Thyroid gland (tissue), 4 donors: Measurements from ENCODE around the gene OR2AT4.

Experiments used
- POLR2A ChIP-seq, 2 donors: fragments of 450-650 bp; IDR thresholded peaks; one replicate each; pipeline ENCODE4 v1.6.1; 2017; ENCODE audit warnings: antibody characterized with exemption in 2 of 2, mild to moderate bottlenecking in 2 of 2, moderate library complexity in 1 of 2
- TF ChIP-seq, protein P1 (sequence below), 6 experiments: fragments of 200-600 bp in 3 of 6; fragments of 450-650 bp in 3 of 6; sonication (generic) in 3 of 6; IDR thresholded peaks; one replicate each; pipeline ENCODE4 v1.5.1; 2016 to 2019; ENCODE audit warnings: antibody characterized with exemption in 6 of 6, mild to moderate bottlenecking in 2 of 6, inconsistent platforms in 1 of 6, moderate library complexity in 1 of 6

DNA sequence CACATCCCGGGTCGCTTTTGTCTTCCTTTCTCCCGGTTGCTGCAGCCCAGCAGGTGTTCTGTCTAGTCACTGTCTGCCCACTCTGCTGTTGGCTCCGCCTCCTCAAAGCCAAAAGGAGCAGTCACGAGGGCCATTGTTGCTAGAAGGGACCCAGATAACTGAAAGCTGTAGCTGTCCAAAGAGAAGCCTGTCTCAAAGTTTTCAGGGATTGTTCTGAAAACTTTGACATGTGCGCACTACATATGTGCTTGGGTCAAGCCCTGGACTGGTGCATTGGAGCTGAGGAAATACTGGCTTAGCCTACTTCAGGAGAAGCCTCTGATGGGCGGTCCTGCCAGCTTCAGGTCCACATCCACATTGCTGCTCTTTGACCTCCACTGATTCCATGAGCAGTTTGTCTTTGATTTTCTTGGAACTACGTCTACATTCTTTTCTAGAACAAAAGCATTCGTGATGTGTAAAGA lies 8.8 kb upstream of the OR2AT4 start:
- TF ChIP-seq, protein P1, sequence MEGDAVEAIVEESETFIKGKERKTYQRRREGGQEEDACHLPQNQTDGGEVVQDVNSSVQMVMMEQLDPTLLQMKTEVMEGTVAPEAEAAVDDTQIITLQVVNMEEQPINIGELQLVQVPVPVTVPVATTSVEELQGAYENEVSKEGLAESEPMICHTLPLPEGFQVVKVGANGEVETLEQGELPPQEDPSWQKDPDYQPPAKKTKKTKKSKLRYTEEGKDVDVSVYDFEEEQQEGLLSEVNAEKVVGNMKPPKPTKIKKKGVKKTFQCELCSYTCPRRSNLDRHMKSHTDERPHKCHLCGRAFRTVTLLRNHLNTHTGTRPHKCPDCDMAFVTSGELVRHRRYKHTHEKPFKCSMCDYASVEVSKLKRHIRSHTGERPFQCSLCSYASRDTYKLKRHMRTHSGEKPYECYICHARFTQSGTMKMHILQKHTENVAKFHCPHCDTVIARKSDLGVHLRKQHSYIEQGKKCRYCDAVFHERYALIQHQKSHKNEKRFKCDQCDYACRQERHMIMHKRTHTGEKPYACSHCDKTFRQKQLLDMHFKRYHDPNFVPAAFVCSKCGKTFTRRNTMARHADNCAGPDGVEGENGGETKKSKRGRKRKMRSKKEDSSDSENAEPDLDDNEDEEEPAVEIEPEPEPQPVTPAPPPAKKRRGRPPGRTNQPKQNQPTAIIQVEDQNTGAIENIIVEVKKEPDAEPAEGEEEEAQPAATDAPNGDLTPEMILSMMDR (IDR thresholded peaks at IDR 0.05): no peak
- TF ChIP-seq POLR2A (IDR thresholded peaks at IDR 0.05): no peak
